Stimulated activated CD4-positive, alpha-beta T cell treated with anti-CD3 and anti-CD28 coated beads, Interleukin-12 subunit alpha, Interleukin-12 subunit beta, amount 100 ng/mL, for 4 hours (primary cell): Measurements from ENCODE around the gene MARCKSL1.
"Not testable (repeated sequence)": the region's sequence is repeated elsewhere in the genome, so short reads cannot be mapped to it uniquely, and the experiment has no call there.

Experiments
- DNase-seq: peaks from one replicate; pipeline ENCODE4 v3.0.0-alpha.2; 2020

MARCKSL1 gene, protein sequence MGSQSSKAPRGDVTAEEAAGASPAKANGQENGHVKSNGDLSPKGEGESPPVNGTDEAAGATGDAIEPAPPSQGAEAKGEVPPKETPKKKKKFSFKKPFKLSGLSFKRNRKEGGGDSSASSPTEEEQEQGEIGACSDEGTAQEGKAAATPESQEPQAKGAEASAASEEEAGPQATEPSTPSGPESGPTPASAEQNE

GRCh38 chr1:32335790-32336590, at the start of gene MARCKSL1:
MARCKSL1 (minus strand) TSS chr1:32336233; CDS start chr1:32336033, 200 bp downstream.
- DNase-seq: peak; percentile 87

- DNase-seq: no peak
Measured at GRCh38 chr1:32380057-32380456, 44.0 kb upstream of the MARCKSL1 start.

GRCh38 chr1:32377541-32378220, 41.6 kb upstream of the MARCKSL1 start:
- no peak for DNase-seq

DNA sequence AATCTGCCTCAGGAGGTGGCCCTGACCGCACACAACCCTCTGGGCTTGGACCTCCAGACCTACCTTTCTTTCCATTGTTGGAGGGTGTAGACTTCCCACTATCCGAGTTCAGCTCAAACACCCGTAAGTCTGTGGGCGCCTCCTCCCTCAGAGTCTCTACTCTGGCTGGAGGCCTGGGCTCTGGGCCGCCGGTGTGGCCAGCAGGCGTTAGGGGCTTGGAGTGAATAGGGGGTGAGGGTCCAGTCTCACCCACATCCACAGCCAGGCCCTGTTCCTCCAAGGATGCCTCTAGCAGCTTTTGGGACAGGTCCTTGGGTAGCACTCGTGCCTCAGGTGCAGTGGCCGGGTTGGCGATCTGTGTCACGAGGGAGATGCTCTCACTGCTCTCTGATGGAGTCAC, 40.2 kb upstream of the MARCKSL1 start:
- no peak for DNase-seq

- DNase-seq: no peak
Measured at GRCh38 chr1:32373996-32374592, 38.1 kb upstream of the MARCKSL1 start.

DNA sequence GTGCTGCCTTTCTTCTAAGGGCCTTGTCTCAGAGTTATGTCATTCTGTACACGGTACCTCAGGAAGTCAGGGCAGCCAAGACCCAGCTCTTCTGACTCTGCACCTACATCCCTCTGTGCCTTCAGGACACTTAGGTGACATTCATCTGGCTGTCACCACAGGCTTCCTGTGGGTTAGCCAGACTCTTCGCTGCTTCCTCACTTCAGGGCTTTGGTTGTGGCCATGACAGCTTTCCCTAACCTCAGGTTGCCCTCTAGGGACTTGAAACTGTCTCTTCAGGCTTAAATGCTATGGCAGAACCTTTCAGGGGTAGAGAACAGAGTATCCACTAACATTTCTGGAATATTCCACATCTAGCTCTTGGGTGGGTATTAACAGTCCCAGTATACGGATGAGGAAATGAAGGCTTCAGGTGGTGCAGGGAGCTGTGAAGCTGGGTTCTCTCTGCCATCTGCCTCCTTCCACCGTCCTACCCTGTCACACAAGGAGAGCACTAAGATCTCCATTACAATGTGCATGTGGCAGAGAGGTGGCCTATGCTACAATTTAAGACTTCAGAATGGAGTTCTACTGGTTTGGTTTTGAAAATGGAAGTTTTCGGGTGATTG, 36.2 kb upstream of the MARCKSL1 start:
- DNase-seq: no peak

GRCh38 chr1:32367912-32368635, 32.0 kb upstream of the MARCKSL1 start:
- DNase-seq: no peak

DNA sequence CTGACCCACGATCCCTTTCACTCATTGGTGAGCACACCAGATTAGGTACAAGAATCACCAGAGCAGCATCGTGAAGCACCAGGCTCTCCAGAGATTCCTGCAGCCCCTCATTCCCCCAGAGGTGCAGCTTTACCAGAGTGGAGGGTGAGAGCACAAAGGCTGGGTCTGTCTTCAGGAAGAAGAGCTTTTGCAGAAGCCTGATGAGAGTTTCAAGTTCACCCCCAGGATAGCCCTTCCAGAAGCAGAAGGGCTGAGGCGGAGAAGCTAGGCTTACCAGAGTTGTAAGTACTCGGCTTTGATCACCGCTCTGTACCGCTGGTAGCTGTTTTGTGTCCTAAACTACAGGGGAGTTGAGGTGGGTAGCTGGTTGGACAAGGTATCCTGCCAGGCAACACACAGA, 29.4 kb upstream of the MARCKSL1 start:
- no peak for DNase-seq

GRCh38 chr1:32364836-32365235, 28.8 kb upstream of the MARCKSL1 start:
- no peak for DNase-seq

DNA sequence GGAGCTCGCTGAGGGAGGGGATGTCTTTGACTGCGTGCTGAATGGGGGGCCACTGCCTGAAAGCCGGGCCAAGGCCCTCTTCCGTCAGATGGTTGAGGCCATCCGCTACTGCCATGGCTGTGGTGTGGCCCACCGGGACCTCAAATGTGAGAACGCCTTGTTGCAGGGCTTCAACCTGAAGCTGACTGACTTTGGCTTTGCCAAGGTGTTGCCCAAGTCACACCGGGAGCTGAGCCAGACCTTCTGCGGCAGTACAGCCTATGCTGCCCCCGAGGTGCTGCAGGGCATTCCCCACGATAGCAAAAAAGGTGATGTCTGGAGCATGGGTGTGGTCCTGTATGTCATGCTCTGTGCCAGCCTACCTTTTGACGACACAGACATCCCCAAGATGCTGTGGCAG, 27.7 kb upstream of the MARCKSL1 start:
- DNase-seq: no peak

GRCh38 chr1:32362474-32363313, 26.7 kb upstream of the MARCKSL1 start, which contains the start of the genes FAM229A and TSSK3:
FAM229A (minus strand) TSS chr1:32362485; CDS start chr1:32362091, 394 bp downstream.
TSSK3 (plus strand) TSS chr1:32362539; CDS start chr1:32362702, 163 bp downstream.
- no peak for DNase-seq

DNA sequence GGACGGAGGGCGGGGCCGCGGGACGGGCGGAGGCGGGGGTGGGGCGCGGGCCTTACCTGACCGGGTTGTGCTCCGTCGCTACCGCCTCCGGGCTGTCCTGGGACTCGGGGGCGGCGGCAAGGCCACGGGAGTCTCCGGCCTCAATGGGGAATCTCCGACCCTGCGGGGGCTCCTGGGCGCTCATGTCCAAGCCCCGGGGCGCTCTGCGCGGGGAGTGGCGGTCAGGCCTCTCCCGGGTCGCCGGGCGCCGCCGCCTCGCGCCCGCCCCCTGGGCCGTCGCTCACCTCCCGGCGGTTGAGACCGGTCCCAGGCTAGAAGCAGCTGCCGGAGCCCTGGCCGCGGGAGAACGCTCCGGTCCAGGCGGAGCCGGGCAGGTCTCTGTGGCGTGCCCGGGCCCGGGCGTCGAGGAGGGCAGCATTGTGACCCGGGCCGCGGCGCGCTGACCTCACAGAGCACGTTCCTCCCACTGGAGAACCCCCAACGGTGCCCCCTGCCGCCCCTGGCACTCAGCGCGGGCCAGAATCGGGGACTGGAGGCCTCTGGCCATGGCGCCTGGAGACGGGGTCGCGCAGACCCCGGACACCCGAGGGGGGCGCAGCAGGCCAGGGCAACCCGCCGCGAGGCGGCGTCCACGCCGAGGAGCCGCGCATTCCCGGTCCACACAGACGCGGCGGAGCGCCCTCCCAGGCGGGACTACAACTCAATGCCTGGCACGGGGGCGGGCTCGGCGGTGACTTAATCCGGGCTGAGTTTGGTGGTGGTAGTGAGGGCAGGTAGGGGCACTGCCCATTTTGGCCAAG, 25.8 kb upstream of the MARCKSL1 start:
- DNase-seq: peak; percentile 32

DNA sequence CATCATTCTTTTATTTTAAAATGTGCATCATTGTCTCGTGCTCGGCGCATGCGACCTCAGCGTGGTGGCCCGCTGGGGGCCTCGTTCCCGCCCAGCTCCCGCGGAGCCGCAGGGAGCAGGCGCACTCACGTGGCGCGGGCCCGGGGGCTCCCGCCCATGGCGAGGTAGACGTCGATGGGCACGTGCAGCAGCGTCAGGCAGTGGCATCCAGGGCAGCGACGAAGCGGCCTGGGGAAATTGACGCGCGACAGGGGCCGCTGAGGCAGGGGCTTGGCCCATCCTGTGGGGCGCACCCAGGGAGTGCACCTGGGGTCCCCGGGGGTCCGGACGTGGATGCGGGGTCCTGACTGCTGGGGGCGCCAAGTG, 25.3 kb upstream of the MARCKSL1 start:
- no peak for DNase-seq

GRCh38 chr1:32358435-32358834, 22.4 kb upstream of the MARCKSL1 start:
- DNase-seq: no peak

DNA sequence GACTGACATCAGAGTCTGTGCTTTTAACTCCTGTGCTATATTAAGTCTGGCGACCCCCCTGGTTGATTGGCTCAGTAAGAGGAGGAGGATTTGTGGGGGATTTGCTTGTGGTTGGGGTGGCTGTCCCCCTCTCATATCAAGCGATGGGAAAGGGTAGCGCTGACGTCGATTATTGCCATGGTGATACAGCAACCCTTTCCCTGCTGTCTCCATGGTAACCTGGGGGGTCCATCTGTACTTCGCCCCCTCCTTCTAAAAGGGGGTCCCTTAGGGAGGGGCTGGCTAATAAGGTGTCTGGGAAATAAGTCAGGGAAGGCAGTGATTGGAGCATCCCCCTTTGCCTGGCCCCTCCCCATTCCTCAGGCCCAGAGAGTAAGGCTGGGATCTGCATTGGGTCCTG, 21.6 kb upstream of the MARCKSL1 start:
- no peak for DNase-seq

DNA sequence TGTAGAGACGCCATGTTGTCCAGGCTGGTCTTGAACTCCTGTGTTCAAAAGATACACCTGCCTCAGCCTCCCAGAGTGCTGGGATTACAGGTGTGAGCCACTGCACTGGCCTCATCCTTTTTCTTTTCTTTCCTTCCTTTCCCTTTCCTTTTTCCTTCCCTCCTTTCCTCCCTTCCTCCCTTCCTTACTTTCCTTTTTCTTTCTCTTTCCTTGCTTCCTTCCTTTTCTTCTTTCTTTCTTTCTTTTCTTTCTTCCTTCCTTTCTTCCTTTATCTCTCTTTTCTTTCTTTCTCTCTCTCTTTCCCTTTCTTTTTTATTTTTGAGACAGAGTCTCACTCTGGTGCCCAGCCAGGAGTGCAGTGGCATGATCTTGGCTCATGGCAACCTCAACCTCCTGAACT, 20.4 kb upstream of the MARCKSL1 start:
- DNase-seq: no peak

GRCh38 chr1:32355778-32356177, 19.7 kb upstream of the MARCKSL1 start:
- not testable (repeated sequence) for DNase-seq

DNA sequence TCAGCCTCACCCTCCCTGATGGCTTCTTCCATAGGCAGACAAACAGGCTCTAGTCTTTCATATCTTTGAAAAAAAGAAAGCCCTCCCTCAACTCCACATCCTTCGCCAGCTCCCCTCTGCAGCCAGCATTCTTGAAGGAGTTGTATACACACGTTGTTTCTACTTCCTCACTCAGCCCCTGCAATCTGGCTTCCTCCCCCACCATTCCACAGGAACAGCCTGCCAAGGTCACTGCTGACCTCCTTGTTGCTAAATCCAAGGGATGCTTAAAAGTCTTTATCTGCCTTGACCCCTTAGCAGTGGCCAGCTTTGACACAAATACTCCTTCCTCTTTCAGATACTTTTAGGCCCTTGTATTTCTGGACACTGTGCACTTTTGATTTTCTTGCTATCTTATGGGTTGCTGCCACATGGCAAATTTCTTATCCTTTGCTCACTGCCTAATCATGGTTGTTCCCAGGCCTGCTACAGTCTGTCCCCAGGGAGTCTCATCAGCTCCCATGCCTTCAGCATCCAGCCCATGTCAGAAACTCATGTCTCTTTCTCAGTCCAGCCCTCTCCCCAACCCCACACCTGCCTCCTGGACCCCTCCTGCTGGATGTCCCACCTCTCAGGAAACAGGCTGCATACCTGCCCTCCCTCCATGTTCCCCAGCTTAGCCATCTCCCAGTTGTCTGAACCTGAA, 18.0 kb upstream of the MARCKSL1 start:
- DNase-seq: no peak

GRCh38 chr1:32353431-32353830, 17.4 kb upstream of the MARCKSL1 start:
- no peak for DNase-seq
